Placental epithelial cell (primary cell): ENCODE results near the gene ABLIM2. TPM values are rescaled to one million over a fixed set of nuclear protein-coding genes. Genes with fewer than 3 reads are reported as not detected.

Experiments
- small RNA-seq: library from RNA; depleted of rRNA; stranded (forward); fragments of <200 nt; gene quantifications from one replicate; pipeline ENCODE3, GENCODE V24; 2012
- total RNA-seq: library from RNA; depleted of rRNA; stranded (reverse); fragments of >200 nt; gene quantifications from 2 replicates; pipeline ENCODE4 v1.2.3, GENCODE V29; 2012

The ABLIM2 gene
- total RNA-seq = under 0.01 TPM in 1 of 2 replicates, not detected in the other

GRCh38 chr4:8158710-8159536, at the start of gene ABLIM2:
ABLIM2 (minus strand) TSS chr4:8158813; CDS start chr4:8158689, 124 bp downstream.

GRCh38 chr4:8198906-8199593, 40.4 kb upstream of the ABLIM2 start, which contains the start of gene SH3TC1:
SH3TC1 (plus strand) TSS chr4:8199290; CDS start chr4:8205195, 5,905 bp downstream.

GRCh38 chr4:7939377-7940108, 219.1 kb downstream of the ABLIM2 start, which contains the start of gene AFAP1:
AFAP1 (minus strand) TSS chr4:7939861; CDS start chr4:7872078, 67,783 bp downstream.

Small RNA genes lying within 50 kb of the gene (small RNA-seq; reads per million reads assigned to genes)
- gene MIR95 = 6.7 reads per million, percentile 93 among the genes with 10 or more reads in this experiment

Other genes starting within 250 kb of the ABLIM2 start
- gene AFAP1, start 219.0 kb downstream of the ABLIM2 start, total RNA-seq = 32.6 and 63.9 TPM in 2 replicates
- gene SH3TC1, start 40.5 kb upstream of the ABLIM2 start, total RNA-seq = 2.4 and 10.3 TPM in 2 replicates
- gene HTRA3, start 110.9 kb upstream of the ABLIM2 start, total RNA-seq = 7.1 and 56.8 TPM in 2 replicates